K562 (cell line): Measurements from ENCODE around the gene HARS1. TPM values are rescaled to one million over a fixed set of nuclear protein-coding genes. Genes with fewer than 3 reads are reported as not detected.

Experiments
- BACH1 ChIP-seq: fragments of 200-800 bp; sonication (Bioruptor generic); IDR thresholded peaks from 2 replicates; pipeline ENCODE4 v1.6.1; 2016; ENCODE audit warnings: missing genetic modification characterization, missing compliant biosample characterization
- CBX2 ChIP-seq: fragments of 200-600 bp; sonication (generic); IDR thresholded peaks from one replicate; pipeline ENCODE4 v1.6.1; 2012; ENCODE audit warnings: mild to moderate bottlenecking, low read length, inconsistent platforms; ENCODE audit not compliant: insufficient read depth, poor library complexity, severe bottlenecking
- CHAMP1 ChIP-seq: fragments of 450-650 bp; IDR thresholded peaks from 2 replicates; pipeline ENCODE4 v1.6.1; 2016; ENCODE audit warnings: mild to moderate bottlenecking
- DNMT1 ChIP-seq: fragments of 450-650 bp; IDR thresholded peaks from 2 replicates; pipeline ENCODE4 v1.6.1; 2016; ENCODE audit warnings: antibody characterized with exemption, mild to moderate bottlenecking
- EP400 ChIP-seq: fragments of 450-650 bp; IDR thresholded peaks from 2 replicates; pipeline ENCODE4 v1.6.1; 2017; ENCODE audit warnings: antibody characterized with exemption, mild to moderate bottlenecking, moderate library complexity
- ESRRA ChIP-seq: fragments of 450-650 bp; IDR thresholded peaks from 2 replicates; pipeline ENCODE4 v1.6.1; 2014; ENCODE audit warnings: low read depth, mild to moderate bottlenecking, moderate library complexity, borderline replicate concordance
- ESRRB ChIP-seq: fragments of 250-450 bp; sonication (Bioruptor Pico); IDR thresholded peaks from 2 replicates; pipeline ENCODE4 v1.5.0; 2020; ENCODE audit warnings: mild to moderate bottlenecking, moderate library complexity, borderline replicate concordance
- HDAC1 ChIP-seq, 2 experiments: fragments of 450-650 bp; IDR thresholded peaks; 2 replicates each; pipeline ENCODE4 v1.6.1; 2016 to 2017; ENCODE audit warnings: inconsistent platforms in 1 of 2, mild to moderate bottlenecking in 1 of 2, moderate library complexity in 1 of 2
- KDM1A ChIP-seq, 2 experiments: fragments of 450-650 bp; IDR thresholded peaks; 2 replicates each; pipeline ENCODE4 v1.6.1; 2016; ENCODE audit warnings: mild to moderate bottlenecking in 2 of 2
- MXI1 ChIP-seq: IDR thresholded peaks from 2 replicates; pipeline ENCODE4 v1.6.1; 2011; ENCODE audit warnings: low read depth, mild to moderate bottlenecking, improper control_type of control experiment, low read length
- MYC ChIP-seq, 2 experiments: fragments of 250-450 bp in 1 of 2; sonication (Bioruptor Pico) in 1 of 2; IDR thresholded peaks; 2 replicates each; pipeline versions ENCODE4 v1.5.1 to v1.6.1; 2012 to 2021; ENCODE audit warnings: low read depth in 2 of 2, borderline replicate concordance in 1 of 2, improper control_type of control experiment in 1 of 2, low read length in 1 of 2, mild to moderate bottlenecking in 1 of 2, moderate library complexity in 1 of 2
- PRPF4 ChIP-seq: fragments of 200-400 bp; formaldehyde crosslinking; IDR thresholded peaks from one replicate; pipeline ENCODE4 v1.6.1; 2017; ENCODE audit warnings: low read length, low read depth, mild to moderate bottlenecking; ENCODE audit not compliant: insufficient read depth, poor library complexity, severe bottlenecking
- PURB ChIP-seq: sonication (generic); formaldehyde crosslinking; IDR thresholded peaks from 2 replicates; pipeline ENCODE4 v1.9.0; 2021; ENCODE audit warnings: low read depth, mild to moderate bottlenecking, missing genetic modification reagents
- RBM15 ChIP-seq: fragments of 200-400 bp; formaldehyde crosslinking; IDR thresholded peaks from 2 replicates; pipeline ENCODE4 v1.6.1; 2018; ENCODE audit warnings: mild to moderate bottlenecking, low read length, moderate library complexity; ENCODE audit not compliant: insufficient read depth
- RBM25 ChIP-seq: fragments of 200-400 bp; formaldehyde crosslinking; IDR thresholded peaks from 2 replicates; pipeline ENCODE4 v1.6.1; 2018; ENCODE audit warnings: low read length, low read depth, moderate library complexity; ENCODE audit not compliant: severe bottlenecking
- SRSF1 ChIP-seq: fragments of 200-400 bp; formaldehyde crosslinking; IDR thresholded peaks from 2 replicates; pipeline ENCODE4 v1.6.1; 2017; ENCODE audit warnings: mild to moderate bottlenecking, low read depth, low read length, moderate library complexity
- SUPT5H ChIP-seq: fragments of 450-650 bp; IDR thresholded peaks from 2 replicates; pipeline ENCODE4 v1.6.1; 2016
- TEAD1 ChIP-seq, 2 experiments: fragments of 450-650 bp in 1 of 2; sonication (generic) in 1 of 2; formaldehyde crosslinking; IDR thresholded peaks; 2 replicates each; pipeline versions ENCODE4 v1.4.0 to v1.8.0; 2020 to 2022; ENCODE audit warnings: mild to moderate bottlenecking in 2 of 2, missing genetic modification reagents in 1 of 2
- THAP12 ChIP-seq: fragments of 250-450 bp; sonication (Bioruptor Pico); IDR thresholded peaks from 2 replicates; pipeline ENCODE4 v1.9.0; 2021; ENCODE audit warnings: mild to moderate bottlenecking, inconsistent platforms
- XRCC4 ChIP-seq: IDR thresholded peaks from one replicate; pipeline ENCODE4 v1.6.1; 2011; ENCODE audit not compliant: insufficient read depth, insufficient read length; ENCODE audit errors: extremely low read depth
- ZNF140 ChIP-seq: fragments of 250-450 bp; sonication (Bioruptor Pico); IDR thresholded peaks from 2 replicates; pipeline ENCODE4 v1.8.0; 2021; ENCODE audit warnings: moderate library complexity, mild to moderate bottlenecking, inconsistent platforms
- ZNF197 ChIP-seq: fragments of 200-800 bp; sonication (Bioruptor generic); IDR thresholded peaks from 2 replicates; pipeline ENCODE4 v1.6.1; 2016; ENCODE audit warnings: low read depth, missing genetic modification characterization, missing compliant biosample characterization
- ZNF75A ChIP-seq: fragments of 450-650 bp; formaldehyde crosslinking; IDR thresholded peaks from 2 replicates; pipeline ENCODE4 v1.4.0; 2020; ENCODE audit warnings: mild to moderate bottlenecking
- ZNF77 ChIP-seq: fragments of 250-450 bp; sonication (Bioruptor Pico); IDR thresholded peaks from 2 replicates; pipeline ENCODE4 v1.5.0; 2020
- polyA plus RNA-seq, 8 experiments: library from polyadenylated mRNA; depleted of rRNA in 4 of 8; stranded (reverse) in 5 of 8; unstranded in 3 of 8; fragments of >200 nt; fragmentation: Nextera tagmentation in 2 of 8; fragmentation: Illumina TruSeq in 1 of 8; extraction: Ambion mirVana in 2 of 8; extraction: Trizol in 1 of 8; gene quantifications; 2 replicates each; pipeline versions ENCODE4 v1.2.1 to v1.2.3, GENCODE V29; 2011 to 2014; ENCODE audit warnings: inconsistent platforms in 1 of 8, missing spikeins in 1 of 8
- total RNA-seq, 7 experiments: library from RNA; depleted of rRNA in 6 of 7; stranded (reverse); fragments of >200 nt in 6 of 7; fragmentation: Illumina TruSeq in 2 of 7; extraction: Trizol in 2 of 7; gene quantifications; 2 replicates each; pipeline versions ENCODE4 v1.2.1 to v1.2.3, GENCODE V29; 2011 to 2021; ENCODE audit warnings: low replicate concordance in 1 of 7

HARS1 gene
- total and polyA plus RNA-seq, 9 of the 15 experiments (the other 6 are each of a cell fraction or from before 2014, with no cell fraction given) = 13.5 to 88.5 (median 75.2) TPM

- TF ChIP-seq MXI1 = peak; percentile 70; the same call in 1 of the 2 replicates
- TF ChIP-seq DNMT1 = no peak
- TF ChIP-seq PURB (CRISPR knock-in tag) = no peak
- TF ChIP-seq ESRRA = peak; percentile 81
- TF ChIP-seq THAP12 (CRISPR knock-in tag) = 0 out of 2 replicates have a peak, but pooled peaks have one; percentile 38
- TF ChIP-seq BACH1 (tag) = peak; percentile 100
- TF ChIP-seq ZNF75A (CRISPR knock-in tag) = no peak
- no peak for TF ChIP-seq ESRRB (CRISPR knock-in tag)
- peak; percentile 38; the same call in 1 of the 2 replicates for TF ChIP-seq MYC (IDR thresholded peaks at IDR 0.05; ENCODE audit: low read depth, low read length)
- TF ChIP-seq MYC (CRISPR knock-in tag; IDR thresholded peaks at IDR 0.05; ENCODE audit: borderline replicate concordance, low read depth) = no peak
- peak in 1 of 2 experiments; percentile 66; a peak in 3 of 4 replicates for TF ChIP-seq KDM1A (IDR thresholded peaks at IDR 0.05)
- no peak for TF ChIP-seq ZNF77 (CRISPR knock-in tag)
- no peak for TF ChIP-seq XRCC4
- no peak for TF ChIP-seq CHAMP1
- TF ChIP-seq RBM25 = no peak
- no peak for TF ChIP-seq PRPF4
- TF ChIP-seq RBM15 = no peak
- TF ChIP-seq SRSF1 = no peak
- TF ChIP-seq ZNF140 (CRISPR knock-in tag) = no peak
- 0 out of 4 replicates have a peak, but pooled peaks of 1 of the 2 experiments have one; percentile 29 for TF ChIP-seq TEAD1 (CRISPR knock-in tag; IDR thresholded peaks at IDR 0.05)
- TF ChIP-seq EP400 = peak; percentile 76
- TF ChIP-seq CBX2 = no peak
- peak; percentile 84; the same call in 1 of the 2 replicates for TF ChIP-seq ZNF197 (CRISPR knock-in tag)
- peak in 1 of 2 experiments; percentile 90; a peak in 3 of 4 replicates for TF ChIP-seq HDAC1 (IDR thresholded peaks at IDR 0.05)
- TF ChIP-seq SUPT5H = peak; percentile 74
Measured at GRCh38 chr5:140710899-140711552, 19.9 kb upstream of the HARS1 start (continued).
